MM.1S (cell line): Measurements from ENCODE around the gene CXCL8.

ENCODE experiments used
- DNase-seq: peaks from one replicate; pipeline ENCODE4 v3.0.0-alpha.2; 2015
- H2AFZ ChIP-seq: fragments of 300-600 bp; sonication (generic); 2 replicates; pipeline ENCODE4 v1.6.0; 2016; ENCODE audit warnings: antibody characterized with exemption, low read length
- H3F3A ChIP-seq: fragments of 300-600 bp; sonication (generic); 2 replicates; pipeline ENCODE4 v1.6.1; 2016; ENCODE audit warnings: mild to moderate bottlenecking, antibody characterized with exemption, low read length, moderate library complexity, mixed read lengths; ENCODE audit not compliant: insufficient read depth
- H3K27ac ChIP-seq: fragments of 300-600 bp; sonication (generic); 2 replicates; pipeline ENCODE4 v1.5.1; 2016; ENCODE audit warnings: mild to moderate bottlenecking, low read length
- H3K27me3 ChIP-seq: fragments of 300-600 bp; sonication (generic); replicated peaks from 2 replicates; pipeline ENCODE4 v1.6.0; 2016; ENCODE audit warnings: low read length; ENCODE audit not compliant: insufficient read depth
- H3K36me3 ChIP-seq: fragments of 300-600 bp; sonication (generic); replicated peaks from 2 replicates; pipeline ENCODE4 v1.6.1; 2016; ENCODE audit warnings: mild to moderate bottlenecking, low read length, mixed read lengths; ENCODE audit not compliant: insufficient read depth
- H3K4me1 ChIP-seq: fragments of 300-600 bp; sonication (generic); 2 replicates; pipeline ENCODE4 v1.6.1; 2016; ENCODE audit warnings: low read length, mixed read lengths
- H3K4me2 ChIP-seq: fragments of 300-600 bp; sonication (generic); 2 replicates; pipeline ENCODE4 v1.6.0; 2016; ENCODE audit warnings: low read depth, low read length
- H3K4me3 ChIP-seq: fragments of 300-600 bp; sonication (generic); 2 replicates; pipeline ENCODE4 v1.5.1; 2016; ENCODE audit warnings: low read length, mixed read lengths
- H3K79me2 ChIP-seq: fragments of 300-600 bp; sonication (generic); 2 replicates; pipeline ENCODE4 v1.6.1; 2016; ENCODE audit warnings: mixed run types, low read length, mixed read lengths
- H3K9ac ChIP-seq: fragments of 300-600 bp; sonication (generic); 2 replicates; pipeline ENCODE4 v1.6.1; 2016; ENCODE audit warnings: low read length, mixed read lengths
- H3K9me2 ChIP-seq: fragments of 300-600 bp; sonication (generic); replicated peaks from 2 replicates; pipeline ENCODE4 v1.6.1; 2016; ENCODE audit warnings: mild to moderate bottlenecking, low read length, mixed read lengths; ENCODE audit not compliant: insufficient read depth
- H3K9me3 ChIP-seq: fragments of 300-600 bp; sonication (generic); replicated peaks from 2 replicates; pipeline ENCODE4 v1.6.1; 2016; ENCODE audit warnings: mild to moderate bottlenecking, low read length, mixed read lengths; ENCODE audit not compliant: insufficient read depth
- H4K20me1 ChIP-seq: fragments of 300-600 bp; sonication (generic); 2 replicates; pipeline ENCODE4 v1.6.1; 2016; ENCODE audit warnings: mild to moderate bottlenecking, low read length, moderate library complexity, mixed read lengths; ENCODE audit not compliant: insufficient read depth
- EZH2 ChIP-seq: fragments of 300-600 bp; sonication (generic); optimal IDR thresholded peaks from 2 replicates; pipeline ENCODE3; 2017; ENCODE audit warnings: low read depth, mild to moderate bottlenecking, antibody characterized with exemption, low read length, mixed read lengths
- EZH2phosphoT487 ChIP-seq: fragments of 300-600 bp; sonication (generic); IDR thresholded peaks from 2 replicates; pipeline ENCODE4 v1.6.1; 2018; ENCODE audit warnings: antibody characterized with exemption, low read length
- TF ChIP-seq, protein P1 (sequence below): fragments of 300-600 bp; sonication (generic); IDR thresholded peaks from 2 replicates; pipeline ENCODE4 v1.5.1; 2016; ENCODE audit warnings: antibody characterized with exemption, low read length, mixed read lengths

The CXCL8 gene

DNA sequence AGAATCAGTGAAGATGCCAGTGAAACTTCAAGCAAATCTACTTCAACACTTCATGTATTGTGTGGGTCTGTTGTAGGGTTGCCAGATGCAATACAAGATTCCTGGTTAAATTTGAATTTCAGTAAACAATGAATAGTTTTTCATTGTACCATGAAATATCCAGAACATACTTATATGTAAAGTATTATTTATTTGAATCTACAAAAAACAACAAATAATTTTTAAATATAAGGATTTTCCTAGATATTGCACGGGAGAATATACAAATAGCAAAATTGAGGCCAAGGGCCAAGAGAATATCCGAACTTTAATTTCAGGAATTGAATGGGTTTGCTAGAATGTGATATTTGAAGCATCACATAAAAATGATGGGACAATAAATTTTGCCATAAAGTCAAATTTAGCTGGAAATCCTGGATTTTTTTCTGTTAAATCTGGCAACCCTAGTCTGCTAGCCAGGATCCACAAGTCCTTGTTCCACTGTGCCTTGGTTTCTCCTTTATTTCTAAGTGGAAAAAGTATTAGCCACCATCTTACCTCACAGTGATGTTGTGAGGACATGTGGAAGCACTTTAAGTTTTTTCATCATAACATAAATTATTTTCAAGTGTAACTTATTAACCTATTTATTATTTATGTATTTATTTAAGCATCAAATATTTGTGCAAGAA, 2.3 kb downstream of the CXCL8 start:
- no peaks in the 10 kb centered on the region for H3K27me3 ChIP-seq
- no peak overlapping the region for H3K27ac ChIP-seq
- no peaks in the 10 kb centered on the region for H3F3A ChIP-seq
- H4K20me1 ChIP-seq: no peaks in the 10 kb centered on the region
- no peaks in the 10 kb centered on the region for H3K79me2 ChIP-seq
- H3K9ac ChIP-seq: no peak overlapping the region
- H3K9me3 ChIP-seq: no peaks in the 10 kb centered on the region
- H3K9me2 ChIP-seq: no peaks in the 10 kb centered on the region
- H3K4me1 ChIP-seq: no peaks in the 10 kb centered on the region
- no peak for DNase-seq
- no peak overlapping the region for H2AFZ ChIP-seq
- H3K4me3 ChIP-seq: no peak overlapping the region
- H3K4me2 ChIP-seq: no peak overlapping the region
- TF ChIP-seq EZH2: no peak
- TF ChIP-seq, protein P1, sequence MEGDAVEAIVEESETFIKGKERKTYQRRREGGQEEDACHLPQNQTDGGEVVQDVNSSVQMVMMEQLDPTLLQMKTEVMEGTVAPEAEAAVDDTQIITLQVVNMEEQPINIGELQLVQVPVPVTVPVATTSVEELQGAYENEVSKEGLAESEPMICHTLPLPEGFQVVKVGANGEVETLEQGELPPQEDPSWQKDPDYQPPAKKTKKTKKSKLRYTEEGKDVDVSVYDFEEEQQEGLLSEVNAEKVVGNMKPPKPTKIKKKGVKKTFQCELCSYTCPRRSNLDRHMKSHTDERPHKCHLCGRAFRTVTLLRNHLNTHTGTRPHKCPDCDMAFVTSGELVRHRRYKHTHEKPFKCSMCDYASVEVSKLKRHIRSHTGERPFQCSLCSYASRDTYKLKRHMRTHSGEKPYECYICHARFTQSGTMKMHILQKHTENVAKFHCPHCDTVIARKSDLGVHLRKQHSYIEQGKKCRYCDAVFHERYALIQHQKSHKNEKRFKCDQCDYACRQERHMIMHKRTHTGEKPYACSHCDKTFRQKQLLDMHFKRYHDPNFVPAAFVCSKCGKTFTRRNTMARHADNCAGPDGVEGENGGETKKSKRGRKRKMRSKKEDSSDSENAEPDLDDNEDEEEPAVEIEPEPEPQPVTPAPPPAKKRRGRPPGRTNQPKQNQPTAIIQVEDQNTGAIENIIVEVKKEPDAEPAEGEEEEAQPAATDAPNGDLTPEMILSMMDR: no peak
- no peak for TF ChIP-seq EZH2phosphoT487
- H3K36me3 ChIP-seq: no peaks in the 10 kb centered on the region

DNA sequence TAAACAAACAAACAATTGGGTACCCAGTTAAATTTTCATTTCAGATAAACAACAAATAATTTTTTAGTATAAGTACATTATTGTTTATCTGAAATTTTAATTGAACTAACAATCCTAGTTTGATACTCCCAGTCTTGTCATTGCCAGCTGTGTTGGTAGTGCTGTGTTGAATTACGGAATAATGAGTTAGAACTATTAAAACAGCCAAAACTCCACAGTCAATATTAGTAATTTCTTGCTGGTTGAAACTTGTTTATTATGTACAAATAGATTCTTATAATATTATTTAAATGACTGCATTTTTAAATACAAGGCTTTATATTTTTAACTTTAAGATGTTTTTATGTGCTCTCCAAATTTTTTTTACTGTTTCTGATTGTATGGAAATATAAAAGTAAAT, 2.9 kb downstream of the CXCL8 start:
- H3K79me2 ChIP-seq: no peaks in the 10 kb centered on the region
- no peaks in the 10 kb centered on the region for H3K9me3 ChIP-seq
- no peak overlapping the region for H3K4me3 ChIP-seq

DNA sequence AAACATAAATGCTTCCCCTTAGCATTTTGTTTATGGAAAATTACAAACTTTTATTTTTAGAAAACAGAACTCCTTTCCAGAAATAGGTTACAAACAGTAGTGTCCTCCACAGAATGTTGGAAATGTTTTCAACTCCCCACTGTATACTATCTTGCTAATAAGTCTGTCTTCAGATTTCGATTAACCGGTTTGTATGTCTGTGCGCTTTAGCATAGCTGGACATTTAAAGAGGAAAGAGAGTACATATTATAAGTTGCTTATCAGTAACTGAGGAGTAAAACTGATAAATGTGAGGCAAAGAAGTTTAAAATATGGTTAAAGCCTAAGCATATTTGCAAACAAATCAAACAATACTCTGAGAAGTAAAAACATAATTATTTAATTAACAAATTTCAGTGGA, 3.4 kb downstream of the CXCL8 start:
- no peaks in the 10 kb centered on the region for H3K27me3 ChIP-seq
- H3K79me2 ChIP-seq: no peaks in the 10 kb centered on the region
- H3K4me1 ChIP-seq: no peaks in the 10 kb centered on the region
- H3K9me2 ChIP-seq: no peaks in the 10 kb centered on the region
- no peak overlapping the region for H3K9ac ChIP-seq
- H3K27ac ChIP-seq: no peak overlapping the region
- H3K4me3 ChIP-seq: no peak overlapping the region
- no peak overlapping the region for H2AFZ ChIP-seq
- H4K20me1 ChIP-seq: no peaks in the 10 kb centered on the region
- H3K36me3 ChIP-seq: no peaks in the 10 kb centered on the region
- no peak overlapping the region for H3K4me2 ChIP-seq
- TF ChIP-seq EZH2phosphoT487 (no peak), EZH2 (no peak)
- TF ChIP-seq, protein P1: no peak
- H3F3A ChIP-seq: no peaks in the 10 kb centered on the region
- DNase-seq: no peak
- H3K9me3 ChIP-seq: no peaks in the 10 kb centered on the region

More for the DNA sequence above, 2.9 kb downstream of the CXCL8 start:
- H3K9ac ChIP-seq: no peak overlapping the region
- H3F3A ChIP-seq: no peaks in the 10 kb centered on the region
- H3K4me1 ChIP-seq: no peaks in the 10 kb centered on the region
- no peaks in the 10 kb centered on the region for H3K9me2 ChIP-seq
- TF ChIP-seq EZH2 (no peak), EZH2phosphoT487 (no peak)
- TF ChIP-seq, protein P1: no peak
- no peaks in the 10 kb centered on the region for H3K27me3 ChIP-seq
- no peaks in the 10 kb centered on the region for H3K36me3 ChIP-seq
- DNase-seq: no peak
- H3K27ac ChIP-seq: no peak overlapping the region
- no peak overlapping the region for H2AFZ ChIP-seq
- H4K20me1 ChIP-seq: no peaks in the 10 kb centered on the region
- no peak overlapping the region for H3K4me2 ChIP-seq
